ENCODE measurements around the gene SPTBN1.

SPTBN1 gene

DNA sequence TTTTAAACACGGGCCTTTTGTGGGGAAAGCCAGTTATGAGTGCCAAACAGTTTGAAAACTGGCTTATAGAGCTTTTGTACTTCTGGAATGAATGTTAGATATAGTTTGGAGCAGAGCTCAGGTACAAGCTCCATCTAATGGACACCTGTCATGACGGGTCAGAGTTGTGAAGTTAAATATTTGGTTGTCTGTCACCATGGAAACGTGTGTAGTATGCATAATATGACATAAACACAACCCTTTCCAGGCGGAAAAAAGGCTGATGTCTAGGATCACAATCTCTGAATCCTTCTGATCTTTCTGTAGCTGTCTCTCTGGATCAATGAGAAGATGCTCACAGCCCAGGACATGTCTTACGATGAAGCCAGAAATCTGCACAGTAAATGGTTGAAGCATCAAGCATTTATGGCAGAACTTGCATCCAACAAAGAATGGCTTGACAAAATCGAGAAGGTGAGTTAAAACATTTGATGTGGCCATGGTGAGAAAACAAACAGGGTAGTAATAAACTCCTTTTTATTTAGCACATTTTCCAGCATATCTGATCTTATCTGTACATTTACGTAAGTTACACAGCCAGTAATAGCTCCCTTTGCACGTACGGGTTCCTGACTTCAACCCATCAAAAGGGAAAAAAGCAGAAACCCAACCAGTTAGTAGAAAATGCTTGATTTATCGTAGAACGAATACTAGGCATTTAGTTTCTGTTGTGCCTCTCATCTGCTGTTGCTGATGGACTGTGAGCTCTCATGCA, 186.7 kb downstream of the SPTBN1 start:
- DNase-seq (ENCODE audit: low read depth) = no peak
- H3K4me3 ChIP-seq (ENCODE audit: low read depth, low read length) = no peak overlapping the region
- TF ChIP-seq, protein P1, sequence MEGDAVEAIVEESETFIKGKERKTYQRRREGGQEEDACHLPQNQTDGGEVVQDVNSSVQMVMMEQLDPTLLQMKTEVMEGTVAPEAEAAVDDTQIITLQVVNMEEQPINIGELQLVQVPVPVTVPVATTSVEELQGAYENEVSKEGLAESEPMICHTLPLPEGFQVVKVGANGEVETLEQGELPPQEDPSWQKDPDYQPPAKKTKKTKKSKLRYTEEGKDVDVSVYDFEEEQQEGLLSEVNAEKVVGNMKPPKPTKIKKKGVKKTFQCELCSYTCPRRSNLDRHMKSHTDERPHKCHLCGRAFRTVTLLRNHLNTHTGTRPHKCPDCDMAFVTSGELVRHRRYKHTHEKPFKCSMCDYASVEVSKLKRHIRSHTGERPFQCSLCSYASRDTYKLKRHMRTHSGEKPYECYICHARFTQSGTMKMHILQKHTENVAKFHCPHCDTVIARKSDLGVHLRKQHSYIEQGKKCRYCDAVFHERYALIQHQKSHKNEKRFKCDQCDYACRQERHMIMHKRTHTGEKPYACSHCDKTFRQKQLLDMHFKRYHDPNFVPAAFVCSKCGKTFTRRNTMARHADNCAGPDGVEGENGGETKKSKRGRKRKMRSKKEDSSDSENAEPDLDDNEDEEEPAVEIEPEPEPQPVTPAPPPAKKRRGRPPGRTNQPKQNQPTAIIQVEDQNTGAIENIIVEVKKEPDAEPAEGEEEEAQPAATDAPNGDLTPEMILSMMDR (conservative IDR thresholded peaks at IDR 0.05; ENCODE audit: low read depth, low read length) = no peak

GRCh38 chr2:54644236-54644635, 188.1 kb downstream of the SPTBN1 start:
- TF ChIP-seq, protein P1 (conservative IDR thresholded peaks at IDR 0.05; ENCODE audit: low read depth, low read length) = no peak
- no peak overlapping the region for H3K4me3 ChIP-seq (ENCODE audit: low read depth, low read length)
- DNase-seq (ENCODE audit: low read depth) = no peak

DNA sequence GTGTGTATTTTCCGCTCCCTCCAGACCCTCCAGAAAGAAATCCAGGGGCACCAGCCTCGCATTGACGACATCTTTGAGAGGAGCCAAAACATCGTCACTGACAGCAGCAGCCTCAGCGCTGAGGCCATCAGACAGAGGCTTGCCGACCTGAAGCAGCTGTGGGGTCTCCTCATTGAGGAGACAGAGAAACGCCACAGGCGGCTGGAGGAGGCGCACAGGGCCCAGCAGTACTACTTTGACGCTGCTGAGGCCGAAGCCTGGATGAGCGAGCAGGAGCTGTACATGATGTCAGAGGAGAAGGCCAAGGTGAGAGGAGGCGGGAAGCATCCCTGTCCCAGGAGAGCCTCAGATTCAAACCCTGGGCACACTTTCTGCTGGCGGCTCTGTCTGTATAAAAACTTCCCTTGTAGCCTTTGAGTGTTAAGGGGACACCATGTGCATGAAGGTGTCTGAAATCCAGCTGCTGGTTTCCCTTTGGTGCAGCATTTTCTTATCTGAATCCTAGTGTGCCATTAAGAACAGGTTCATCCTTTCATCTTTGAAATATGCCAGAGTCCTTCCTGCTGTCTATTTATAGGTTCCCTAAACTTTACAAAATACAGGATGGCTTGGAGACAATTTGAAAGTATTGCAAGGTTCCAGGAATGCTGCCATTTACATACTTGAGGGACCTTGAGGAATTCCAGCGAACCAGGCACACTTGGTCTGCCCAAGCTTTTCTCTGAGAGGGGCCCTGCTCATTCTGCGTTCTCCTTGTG, 190.2 kb downstream of the SPTBN1 start:
- no peak for DNase-seq (ENCODE audit: low read depth)
- no peak overlapping the region for H3K4me3 ChIP-seq (ENCODE audit: low read depth, low read length)
- TF ChIP-seq, protein P1 (conservative IDR thresholded peaks at IDR 0.05; ENCODE audit: low read depth, low read length) = no peak

DNA sequence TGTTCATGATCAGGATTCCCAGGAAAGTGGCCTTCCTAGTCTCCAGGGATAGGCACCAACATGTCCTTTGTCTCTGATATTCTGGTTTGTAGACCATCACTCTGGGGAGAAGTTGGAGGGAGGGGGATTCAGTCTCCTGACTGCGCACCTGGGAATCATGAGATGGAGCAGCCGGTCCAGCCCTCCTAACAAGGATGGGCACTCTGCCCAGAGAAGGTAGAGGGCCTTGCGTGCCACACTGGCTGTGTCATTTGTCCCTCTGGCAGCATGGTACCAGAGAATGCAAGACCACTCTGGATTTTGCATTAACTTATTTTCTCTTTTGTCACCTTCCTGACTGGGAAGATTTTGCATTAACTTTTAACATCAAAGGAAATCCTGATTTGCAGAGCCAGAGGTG, 192.1 kb downstream of the SPTBN1 start:
- DNase-seq (ENCODE audit: low read depth) = no peak
- no peak overlapping the region for H3K4me3 ChIP-seq (ENCODE audit: low read depth, low read length)
- TF ChIP-seq, protein P1 (conservative IDR thresholded peaks at IDR 0.05; ENCODE audit: low read depth, low read length) = no peak

- no peak overlapping the region for H3K4me3 ChIP-seq (ENCODE audit: low read depth, low read length)
- no peak for DNase-seq (ENCODE audit: low read depth)
- TF ChIP-seq, protein P1 (conservative IDR thresholded peaks at IDR 0.05; ENCODE audit: low read depth, low read length) = no peak
Observed at GRCh38 chr2:54649191-54649590, 193.1 kb downstream of the SPTBN1 start.

DNA sequence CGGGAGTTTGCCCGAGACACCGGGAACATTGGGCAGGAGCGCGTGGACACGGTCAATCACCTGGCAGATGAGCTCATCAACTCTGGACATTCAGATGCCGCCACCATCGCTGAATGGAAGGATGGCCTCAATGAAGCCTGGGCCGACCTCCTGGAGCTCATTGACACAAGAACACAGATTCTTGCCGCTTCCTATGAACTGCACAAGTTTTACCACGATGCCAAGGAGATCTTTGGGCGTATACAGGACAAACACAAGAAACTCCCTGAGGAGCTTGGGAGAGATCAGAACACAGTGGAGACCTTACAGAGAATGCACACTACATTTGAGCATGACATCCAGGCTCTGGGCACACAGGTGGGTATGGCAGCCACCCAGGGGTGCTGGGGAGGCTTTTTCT, 193.5 kb downstream of the SPTBN1 start:
- no peak for DNase-seq (ENCODE audit: low read depth)
- TF ChIP-seq, protein P1 (conservative IDR thresholded peaks at IDR 0.05; ENCODE audit: low read depth, low read length) = no peak

More for the DNA sequence above, 193.5 kb downstream of the SPTBN1 start:
- H3K4me3 ChIP-seq (ENCODE audit: low read depth, low read length) = no peak overlapping the region
